ENCODE data around the gene NPAS1.
"Not testable (repeated sequence)": the region's sequence is repeated elsewhere in the genome, so short reads cannot be mapped to it uniquely, and the experiment has no call there.

The NPAS1 gene

GRCh38 chr19:46992699-46993535 lies 26.7 kb upstream of the NPAS1 start:
- no peak for DNase-seq (ENCODE audit: low read depth in 2 of 2)

- no peak for DNase-seq (ENCODE audit: low read depth in 2 of 2)
These were observed 26.0 kb upstream of the NPAS1 start for GRCh38 chr19:46993622-46994021.

- DNase-seq (ENCODE audit: low read depth in 2 of 2), result no peak
These were observed 25.4 kb upstream of the NPAS1 start for GRCh38 chr19:46994141-46994686.

GRCh38 chr19:46995492-46995891 lies 24.1 kb upstream of the NPAS1 start:
- DNase-seq (ENCODE audit: low read depth in 2 of 2), result no peak

GRCh38 chr19:46998445-46999125 lies 21.1 kb upstream of the NPAS1 start:
- DNase-seq (ENCODE audit: low read depth in 2 of 2), result no peak

- DNase-seq (ENCODE audit: low read depth in 2 of 2), result no peak
These were observed 20.3 kb upstream of the NPAS1 start for GRCh38 chr19:46999377-46999776.

GRCh38 chr19:46999878-47000277 lies 19.8 kb upstream of the NPAS1 start:
- DNase-seq (ENCODE audit: low read depth in 2 of 2), result no peak

- DNase-seq (ENCODE audit: low read depth in 2 of 2), result no peak
These were observed 19.3 kb upstream of the NPAS1 start for GRCh38 chr19:47000373-47000772.

GRCh38 chr19:47001584-47001983 lies 18.1 kb upstream of the NPAS1 start:
- no peak for DNase-seq (ENCODE audit: low read depth in 2 of 2)

GRCh38 chr19:47002106-47002766 lies 17.4 kb upstream of the NPAS1 start:
- DNase-seq (ENCODE audit: low read depth in 2 of 2), result no peak

GRCh38 chr19:47002853-47003610 lies 16.6 kb upstream of the NPAS1 start:
- DNase-seq (ENCODE audit: low read depth in 2 of 2), result no peak

- no peak for DNase-seq (ENCODE audit: low read depth in 2 of 2)
These were observed 15.8 kb upstream of the NPAS1 start for GRCh38 chr19:47003611-47004465.

- DNase-seq (ENCODE audit: low read depth in 2 of 2), result no peak
These were observed 14.4 kb upstream of the NPAS1 start for GRCh38 chr19:47005164-47005641.

GRCh38 chr19:47005873-47006272 lies 13.8 kb upstream of the NPAS1 start:
- no peak for DNase-seq (ENCODE audit: low read depth in 2 of 2)

GRCh38 chr19:47006496-47006895 lies 13.1 kb upstream of the NPAS1 start:
- no peak for DNase-seq (ENCODE audit: low read depth in 2 of 2)

- not testable (repeated sequence) for DNase-seq (ENCODE audit: low read depth in 2 of 2)
These were observed 9.1 kb upstream of the NPAS1 start for GRCh38 chr19:47010549-47010948.

GRCh38 chr19:47012617-47013016 lies 7.0 kb upstream of the NPAS1 start:
- DNase-seq (ENCODE audit: low read depth in 2 of 2), result no peak

- peak; percentile 54 to 59 for DNase-seq (ENCODE audit: low read depth in 2 of 2)
These were observed 6.6 kb upstream of the NPAS1 start for GRCh38 chr19:47013041-47013517.

- no peak for DNase-seq (ENCODE audit: low read depth in 2 of 2)
These were observed 714 bp upstream of the NPAS1 start for GRCh38 chr19:47018923-47019322.

- DNase-seq (ENCODE audit: low read depth in 2 of 2), result no peak
These were observed 632 bp downstream of the NPAS1 start for GRCh38 chr19:47020132-47020805.
